WTC11 (cell line): ENCODE data around the gene COG5. TPM values are rescaled to one million over a fixed set of nuclear protein-coding genes. Genes with fewer than 3 reads are reported as not detected.
"Not testable (repeated sequence)": the region's sequence is repeated elsewhere in the genome, so short reads cannot be mapped to it uniquely, and the experiment has no call there.

Experiments
- ATAC-seq: fragments of 200-7000 bp; cut with Tn5 transposase; 2 replicates; pipeline ENCODE4 v1.10.0; 2021; ENCODE audit warnings: mild to moderate bottlenecking, moderate library complexity
- CTCF ChIA-PET: fragments of 300-600 bp; sonication (Branson Sonifier 250); formaldehyde crosslinking; loops from one replicate; lab custom pipeline; 2021; ENCODE audit warnings: antibody characterized with exemption; lab: Charles Lee
- POLR2A ChIA-PET: fragments of 350-600 bp; sonication (Branson Sonifier 250); formaldehyde crosslinking; loops from one replicate; lab custom pipeline; 2021; ENCODE audit warnings: antibody characterized with exemption; lab: Charles Lee
- DNase-seq: peaks from one replicate; pipeline ENCODE4 v3.0.0; 2021; ENCODE audit warnings: low spot score
- H3K27ac Mint-ChIP-seq: 2 replicates; pipeline ENCODE4 v1.8.0; 2021; ENCODE audit warnings: mixed read lengths
- H3K27me3 Mint-ChIP-seq: 2 replicates; pipeline ENCODE4 v1.8.0; 2021; ENCODE audit warnings: low read depth, mild to moderate bottlenecking, moderate library complexity, mixed read lengths
- H3K36me3 Mint-ChIP-seq: 2 replicates; pipeline ENCODE4 v1.8.0; 2021; ENCODE audit warnings: mixed read lengths
- H3K4me1 Mint-ChIP-seq: 2 replicates; pipeline ENCODE4 v1.8.0; 2022; ENCODE audit warnings: mixed read lengths
- H3K4me3 Mint-ChIP-seq: 2 replicates; pipeline ENCODE4 v1.8.0; 2021; ENCODE audit warnings: mild to moderate bottlenecking, moderate library complexity, mixed read lengths
- H3K9me3 Mint-ChIP-seq: 2 replicates; pipeline ENCODE4 v1.8.0; 2021; ENCODE audit warnings: mixed read lengths
- CREM ChIP-seq: sonication (generic); formaldehyde crosslinking; IDR thresholded peaks from 2 replicates; pipeline ENCODE4 v1.8.1; 2022; ENCODE audit warnings: mild to moderate bottlenecking, missing genetic modification reagents, moderate library complexity
- EMX1 ChIP-seq: fragments of 250-450 bp; sonication (Bioruptor Pico); IDR thresholded peaks from 2 replicates; pipeline ENCODE4 v1.8.0; 2021; ENCODE audit warnings: mild to moderate bottlenecking
- ESRRA ChIP-seq: sonication (generic); formaldehyde crosslinking; IDR thresholded peaks from 2 replicates; pipeline ENCODE4 v1.8.1; 2022; ENCODE audit warnings: mild to moderate bottlenecking, missing genetic modification reagents, borderline replicate concordance
- FOXJ3 ChIP-seq: sonication (generic); formaldehyde crosslinking; IDR thresholded peaks from 2 replicates; pipeline ENCODE4 v1.9.0; 2021; ENCODE audit warnings: missing genetic modification reagents, mild to moderate bottlenecking, borderline replicate concordance
- HMGA2 ChIP-seq: fragments of 250-450 bp; sonication (Bioruptor Pico); IDR thresholded peaks from 2 replicates; pipeline ENCODE4 v1.4.0; 2021; ENCODE audit warnings: mild to moderate bottlenecking, moderate library complexity
- IRF1 ChIP-seq: sonication (generic); formaldehyde crosslinking; IDR thresholded peaks from 2 replicates; pipeline ENCODE4 v1.8.0; 2023; ENCODE audit warnings: missing genetic modification reagents
- IRF2 ChIP-seq: sonication (generic); formaldehyde crosslinking; IDR thresholded peaks from 2 replicates; pipeline ENCODE4 v1.8.0; 2022; ENCODE audit warnings: low read depth, missing genetic modification reagents, borderline replicate concordance
- MYBL2 ChIP-seq: sonication (generic); formaldehyde crosslinking; IDR thresholded peaks from 2 replicates; pipeline ENCODE4 v1.8.1; 2023; ENCODE audit warnings: mild to moderate bottlenecking, moderate library complexity, missing genetic modification reagents
- NR1H2 ChIP-seq: sonication (generic); formaldehyde crosslinking; IDR thresholded peaks from 2 replicates; pipeline ENCODE4 v1.9.0; 2021; ENCODE audit warnings: mild to moderate bottlenecking, moderate library complexity, missing genetic modification reagents
- NR3C1 ChIP-seq: sonication (generic); formaldehyde crosslinking; conservative IDR thresholded peaks from 2 replicates; pipeline ENCODE4 v1.8.1; 2023; ENCODE audit warnings: low read depth, mild to moderate bottlenecking, missing genetic modification reagents
- OVOL2 ChIP-seq: fragments of 250-450 bp; sonication (Bioruptor Pico); IDR thresholded peaks from 2 replicates; pipeline ENCODE4 v1.9.0; 2021; ENCODE audit warnings: mild to moderate bottlenecking, borderline replicate concordance
- PRDM15 ChIP-seq: sonication (generic); formaldehyde crosslinking; IDR thresholded peaks from 2 replicates; pipeline ENCODE4 v1.8.0; 2022; ENCODE audit warnings: missing genetic modification reagents
- PRRX2 ChIP-seq: fragments of 250-450 bp; sonication (Bioruptor Pico); IDR thresholded peaks from 2 replicates; pipeline ENCODE4 v1.8.0; 2021; ENCODE audit warnings: mild to moderate bottlenecking
- SMAD4 ChIP-seq: sonication (generic); formaldehyde crosslinking; IDR thresholded peaks from 2 replicates; pipeline ENCODE4 v1.8.0; 2022; ENCODE audit warnings: mild to moderate bottlenecking, missing genetic modification reagents
- SOX15 ChIP-seq: fragments of 250-450 bp; sonication (Bioruptor Pico); IDR thresholded peaks from 2 replicates; pipeline ENCODE4 v1.9.0; 2021; ENCODE audit warnings: mild to moderate bottlenecking
- TCF7 ChIP-seq: sonication (generic); formaldehyde crosslinking; IDR thresholded peaks from 2 replicates; pipeline ENCODE4 v1.8.0; 2022; ENCODE audit warnings: mild to moderate bottlenecking, low read depth, missing genetic modification reagents, moderate library complexity
- TEAD1 ChIP-seq: sonication (generic); formaldehyde crosslinking; IDR thresholded peaks from 2 replicates; pipeline ENCODE4 v1.8.0; 2022; ENCODE audit warnings: mild to moderate bottlenecking, missing genetic modification reagents
- TP53 ChIP-seq: sonication (generic); formaldehyde crosslinking; IDR thresholded peaks from 2 replicates; pipeline ENCODE4 v1.8.1; 2023; ENCODE audit warnings: mild to moderate bottlenecking, missing genetic modification reagents
- total RNA-seq: library from RNA; stranded (reverse); gene quantifications from 3 replicates; pipeline ENCODE4 v1.2.3, GENCODE V29; 2021

Gene COG5
- total RNA-seq, 1 experiment from 2014 or later, result 23.8 TPM

GRCh38 chr7:107543338-107543993 lies 20.3 kb downstream of the COG5 start:
- Mint-ChIP-seq H3K27ac (no peak overlapping the region; the same call in 1 of the 2 replicates), H3K27me3 (no peaks in the 10 kb centered on the region), H3K9me3 (peaks cover 17% of the 10 kb centered on the region), H3K4me3 (no peak overlapping the region), H3K4me1 (peaks cover 5% of the 10 kb centered on the region)
- POLR2A ChIA-PET, result no interaction called here
- CTCF ChIA-PET, result no interaction called here
- TF ChIP-seq ESRRA (CRISPR knock-in tag) (no peak), NR1H2 (CRISPR knock-in tag) (no peak), EMX1 (CRISPR knock-in tag) (no peak), PRRX2 (CRISPR knock-in tag) (no peak), SOX15 (CRISPR knock-in tag) (no peak), NR3C1 (no peak), TEAD1 (CRISPR knock-in tag) (no peak), HMGA2 (CRISPR knock-in tag) (no peak), TCF7 (CRISPR knock-in tag) (no peak), OVOL2 (CRISPR knock-in tag) (no peak), PRDM15 (CRISPR knock-in tag) (no peak), IRF1 (CRISPR knock-in tag) (no peak), MYBL2 (CRISPR knock-in tag) (no peak), SMAD4 (CRISPR knock-in tag) (no peak)
- TF ChIP-seq, all 79 proteins: peak for 0
- no peak for DNase-seq
- peaks cover 38% of the 10 kb centered on the region for H3K36me3 Mint-ChIP-seq
- no peak for ATAC-seq

- POLR2A ChIA-PET, result no interaction called here
- H3K27me3 Mint-ChIP-seq, result no peaks in the 10 kb centered on the region
- peaks cover 12% of the 10 kb centered on the region for H3K4me1 Mint-ChIP-seq
- H3K4me3 Mint-ChIP-seq, result no peak overlapping the region
- H3K9me3 Mint-ChIP-seq, result peaks cover 11% of the 10 kb centered on the region
- peaks cover 14% of the 10 kb centered on the region for H3K36me3 Mint-ChIP-seq
- no peak for TF ChIP-seq IRF2
- peak overlapping the region; percentile 37; the same call in 1 of the 2 replicates for H3K27ac Mint-ChIP-seq
- DNase-seq, result no peak
- CTCF ChIA-PET, result no interaction called here
- ATAC-seq, result peak; percentile 47; the same call in 1 of the 2 replicates
Observed at GRCh38 chr7:107538001-107538400, 25.7 kb downstream of the COG5 start.

- CTCF ChIA-PET, H3K27me3 Mint-ChIP-seq, ATAC-seq, POLR2A ChIA-PET, H3K27ac Mint-ChIP-seq, H3K4me3 Mint-ChIP-seq, DNase-seq: not testable (repeated sequence)
- peaks cover 12% of the 10 kb centered on the region for H3K4me1 Mint-ChIP-seq
- H3K9me3 Mint-ChIP-seq, result peaks cover 11% of the 10 kb centered on the region
- peaks cover 12% of the 10 kb centered on the region for H3K36me3 Mint-ChIP-seq
Observed at GRCh38 chr7:107537228-107537627, 26.5 kb downstream of the COG5 start.

- Mint-ChIP-seq H3K36me3 (peaks cover 11% of the 10 kb centered on the region), H3K27ac (no peak overlapping the region), H3K27me3 (no peaks in the 10 kb centered on the region), H3K9me3 (peaks cover 11% of the 10 kb centered on the region), H3K4me1 (peaks cover 20% of the 10 kb centered on the region), H3K4me3 (no peak overlapping the region)
- ATAC-seq (no peak), DNase-seq (no peak)
- TF ChIP-seq CREM (CRISPR knock-in tag), result no peak
- no peak for TF ChIP-seq FOXJ3 (CRISPR knock-in tag)
- TF ChIP-seq TP53 (CRISPR knock-in tag), result no peak
- TF ChIP-seq NR1H2 (CRISPR knock-in tag), result no peak
- CTCF ChIA-PET, result no interaction called here
- POLR2A ChIA-PET, result no interaction called here
Observed at GRCh38 chr7:107534139-107534538, 29.6 kb downstream of the COG5 start.
